ENCODE results near the gene DDX51.

Gene DDX51, protein sequence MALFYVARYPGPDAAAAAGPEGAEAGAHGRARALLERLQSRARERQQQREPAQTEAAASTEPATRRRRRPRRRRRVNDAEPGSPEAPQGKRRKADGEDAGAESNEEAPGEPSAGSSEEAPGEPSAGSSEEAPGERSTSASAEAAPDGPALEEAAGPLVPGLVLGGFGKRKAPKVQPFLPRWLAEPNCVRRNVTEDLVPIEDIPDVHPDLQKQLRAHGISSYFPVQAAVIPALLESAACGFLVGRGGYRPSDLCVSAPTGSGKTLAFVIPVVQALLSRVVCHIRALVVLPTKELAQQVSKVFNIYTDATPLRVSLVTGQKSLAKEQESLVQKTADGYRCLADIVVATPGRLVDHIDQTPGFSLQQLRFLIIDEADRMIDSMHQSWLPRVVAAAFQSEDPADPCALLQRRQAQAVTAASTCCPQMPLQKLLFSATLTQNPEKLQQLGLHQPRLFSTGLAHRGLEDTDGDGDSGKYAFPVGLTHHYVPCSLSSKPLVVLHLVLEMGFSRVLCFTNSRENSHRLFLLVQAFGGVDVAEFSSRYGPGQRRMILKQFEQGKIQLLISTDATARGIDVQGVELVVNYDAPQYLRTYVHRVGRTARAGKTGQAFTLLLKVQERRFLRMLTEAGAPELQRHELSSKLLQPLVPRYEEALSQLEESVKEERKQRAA

DNA sequence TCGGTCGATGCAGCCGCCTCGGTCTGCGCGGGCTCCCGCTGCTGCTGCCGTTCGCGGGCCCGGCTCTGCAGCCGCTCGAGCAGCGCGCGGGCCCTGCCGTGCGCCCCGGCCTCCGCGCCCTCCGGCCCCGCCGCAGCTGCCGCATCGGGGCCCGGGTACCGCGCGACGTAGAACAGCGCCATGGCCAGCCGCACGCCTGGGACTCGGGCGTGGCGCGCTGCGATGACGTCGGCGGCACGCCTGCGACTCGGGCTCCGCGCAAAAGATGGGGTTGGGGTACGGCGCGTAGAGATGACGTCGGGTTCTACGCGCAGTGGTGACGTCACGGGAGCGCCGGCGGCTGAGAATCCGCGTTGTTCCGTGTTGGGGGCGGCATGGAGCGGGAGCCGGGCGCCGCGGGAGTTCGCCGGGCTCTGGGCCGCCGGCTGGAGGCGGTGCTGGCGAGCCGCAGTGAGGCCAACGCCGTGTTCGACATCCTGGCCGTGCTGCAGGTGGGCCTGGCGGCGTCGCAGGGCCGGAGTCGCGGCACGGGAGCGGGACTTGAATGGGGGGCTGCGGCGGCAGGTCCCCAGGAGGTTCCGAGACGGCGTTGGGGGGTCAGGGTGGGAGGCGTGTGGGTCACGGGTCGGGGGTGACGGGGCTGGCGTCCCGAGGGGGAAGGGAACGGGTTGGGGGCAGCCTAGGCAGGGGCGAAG lies at the start of gene DDX51, which contains the start of gene NOC4L:
TSS of gene DDX51 (minus strand) at position 205 of the 695 bp plus-strand sequence. CDS start at position 182, 23 bp downstream.
TSS of gene NOC4L (plus strand) at position 343 of the 695 bp plus-strand sequence. CDS start at position 375, 32 bp downstream.
- DNase-seq, result peak; percentile 93

DNA sequence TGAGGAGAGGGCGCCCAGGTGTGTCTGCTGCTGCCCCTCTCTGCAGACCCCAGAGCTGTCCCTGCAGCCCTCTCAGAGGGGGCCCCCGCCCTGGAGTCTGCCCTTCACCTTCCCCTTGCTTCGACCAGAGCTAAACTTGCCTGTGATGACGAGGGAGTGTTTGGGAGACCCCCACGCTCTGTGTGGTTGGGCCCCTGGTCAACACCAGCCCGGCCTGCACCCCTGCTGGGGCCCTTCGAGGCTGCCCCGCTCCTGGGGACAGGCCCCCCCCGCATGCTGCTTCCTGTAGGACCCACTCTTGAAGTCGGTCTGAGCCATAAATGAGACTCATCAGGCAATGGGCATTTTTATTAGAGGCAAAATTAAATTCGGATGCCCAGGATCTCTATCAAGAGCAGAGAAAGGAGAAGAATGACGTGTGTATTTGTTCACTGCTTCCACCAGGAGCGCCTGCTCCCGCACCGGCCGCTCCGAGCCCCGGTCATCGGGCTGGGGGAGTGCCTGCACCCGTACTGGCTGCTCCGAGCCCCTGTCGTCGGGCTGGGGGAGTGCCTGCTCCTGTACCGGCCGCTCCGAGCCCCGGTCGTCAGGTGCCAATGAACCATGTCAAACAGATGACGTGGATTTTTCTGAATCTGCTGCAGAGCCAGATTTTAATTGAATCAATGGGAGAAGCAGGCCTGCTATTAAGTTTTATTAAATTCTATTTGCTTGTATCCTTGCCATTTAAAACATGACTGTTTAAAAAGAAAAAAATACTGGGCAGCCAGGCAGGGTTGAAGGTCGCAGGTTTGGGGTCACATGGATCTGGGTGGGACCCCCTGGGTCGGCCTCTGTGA lies 47.8 kb upstream of the DDX51 start:
- DNase-seq, result no peak

DNA sequence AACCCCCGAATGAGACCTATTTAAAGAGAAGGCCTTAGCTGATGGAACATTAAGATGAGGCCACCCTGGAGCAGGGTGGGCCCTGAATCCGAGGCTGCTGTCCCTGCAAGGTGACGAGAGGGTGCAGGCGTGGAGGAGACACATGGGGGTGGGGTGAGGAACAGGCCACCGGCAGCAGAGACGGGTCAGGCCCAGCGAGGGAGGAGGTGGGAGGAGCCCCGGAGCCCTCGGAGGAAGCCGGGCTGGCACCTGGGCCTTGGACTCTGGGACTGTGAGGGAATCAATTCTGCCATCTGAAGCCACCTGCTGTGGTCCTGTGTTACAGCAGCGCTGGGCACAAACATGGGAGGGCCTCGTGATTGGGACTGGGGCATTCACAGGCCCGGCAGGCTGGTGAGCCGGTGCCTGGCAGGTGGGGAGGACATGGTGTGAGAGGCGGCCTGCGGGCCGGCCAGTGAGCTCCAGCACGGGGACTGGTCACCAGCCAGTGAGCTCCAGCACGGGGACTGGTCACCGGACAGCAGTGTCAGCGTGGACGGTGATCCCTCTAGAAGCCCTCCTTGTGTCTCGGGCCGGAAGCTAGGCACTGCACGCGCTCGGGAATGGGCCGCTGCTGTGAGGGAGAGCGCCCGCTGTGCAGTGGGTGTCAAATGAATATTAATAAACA lies 46.8 kb upstream of the DDX51 start:
- DNase-seq, result no peak

DNA sequence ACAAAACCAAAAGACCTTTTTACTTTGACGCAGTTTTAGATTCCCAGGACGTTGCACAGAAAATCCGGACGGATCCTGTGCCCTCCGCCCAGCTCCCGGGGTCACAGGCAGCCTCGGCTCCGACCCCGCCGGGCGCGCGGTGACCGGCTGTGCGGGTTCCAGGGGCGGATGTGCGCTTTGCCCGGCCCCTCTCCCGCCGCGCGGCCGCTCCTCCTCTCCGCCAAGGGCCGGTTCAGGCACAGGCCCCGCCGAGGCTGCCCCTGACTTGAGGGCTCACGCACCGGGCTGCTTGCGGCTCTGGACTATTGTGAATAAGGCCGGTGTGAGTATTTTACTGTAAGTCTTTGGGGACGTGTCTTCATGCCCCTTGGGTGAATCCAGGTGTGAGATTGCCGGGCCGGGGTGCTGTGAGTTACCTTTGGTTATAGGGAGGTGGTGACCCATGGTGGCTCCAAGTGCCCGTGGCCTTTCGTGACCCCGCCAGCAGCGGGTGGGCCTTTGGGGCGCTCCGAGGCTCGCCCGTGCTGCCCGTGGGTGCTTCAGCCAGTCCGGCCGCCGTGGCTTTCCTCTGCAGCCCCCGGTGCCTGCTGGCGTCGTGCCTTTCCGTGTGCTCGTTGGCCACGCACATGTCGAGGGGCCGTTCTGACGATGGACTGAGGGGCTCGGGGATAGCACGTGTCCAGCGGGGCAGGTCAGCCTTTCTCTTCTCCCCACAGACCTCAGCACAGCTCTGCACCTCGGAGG lies 46.1 kb upstream of the DDX51 start:
- DNase-seq, result no peak

DNA sequence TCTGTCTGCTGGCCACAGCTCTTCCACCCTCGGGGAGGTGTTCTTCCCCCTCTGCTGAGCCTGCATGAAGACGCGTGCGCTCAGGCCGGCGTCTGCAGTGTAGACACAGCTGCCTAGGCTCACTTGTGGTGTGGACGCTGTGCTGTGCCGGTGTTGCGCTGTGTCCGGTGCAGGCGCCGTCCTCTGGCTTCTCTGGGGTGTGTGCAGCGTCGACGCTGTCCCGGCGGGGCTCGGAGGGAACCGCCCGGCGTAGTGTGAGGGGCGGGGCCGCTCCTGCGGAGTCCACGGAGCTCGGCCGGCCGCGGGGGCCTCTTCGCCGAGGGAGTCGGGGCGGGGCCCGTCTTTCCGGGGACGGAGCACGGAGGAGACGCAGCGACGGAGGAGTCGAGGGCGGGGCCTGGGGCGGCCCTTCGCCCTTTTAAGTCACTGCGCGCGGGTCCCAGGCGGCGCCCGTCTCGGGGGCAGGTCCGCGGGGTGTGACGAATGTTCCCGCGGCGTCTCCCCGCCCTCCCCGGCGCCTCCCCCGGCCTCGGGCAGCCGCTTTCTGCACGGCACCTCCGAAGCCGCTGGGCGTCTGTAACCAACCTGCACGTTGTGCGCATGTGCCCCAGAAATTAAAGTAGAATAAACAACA lies 45.4 kb upstream of the DDX51 start:
- peak; percentile 93 for DNase-seq

DNA sequence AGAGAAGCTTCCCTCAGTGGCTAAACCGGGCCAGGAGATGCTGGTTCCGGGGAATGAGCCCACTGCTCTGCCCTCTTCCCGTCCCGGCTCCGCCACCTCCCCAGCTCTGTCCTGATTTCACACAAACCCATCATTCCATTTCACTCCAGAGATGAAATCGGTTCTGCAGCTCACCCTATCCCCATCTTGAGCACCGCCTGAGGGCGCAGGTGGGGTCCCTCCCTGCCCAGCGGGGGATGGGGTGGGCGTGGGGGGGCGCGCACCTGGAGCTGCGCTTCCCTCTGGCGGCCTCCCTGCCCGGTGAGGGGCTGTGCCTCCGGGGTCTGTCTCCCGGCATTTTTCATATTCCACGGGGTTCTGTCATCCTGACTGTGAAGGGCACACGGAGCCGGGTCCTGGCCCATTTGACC lies 44.8 kb upstream of the DDX51 start:
- DNase-seq, result no peak

DNA sequence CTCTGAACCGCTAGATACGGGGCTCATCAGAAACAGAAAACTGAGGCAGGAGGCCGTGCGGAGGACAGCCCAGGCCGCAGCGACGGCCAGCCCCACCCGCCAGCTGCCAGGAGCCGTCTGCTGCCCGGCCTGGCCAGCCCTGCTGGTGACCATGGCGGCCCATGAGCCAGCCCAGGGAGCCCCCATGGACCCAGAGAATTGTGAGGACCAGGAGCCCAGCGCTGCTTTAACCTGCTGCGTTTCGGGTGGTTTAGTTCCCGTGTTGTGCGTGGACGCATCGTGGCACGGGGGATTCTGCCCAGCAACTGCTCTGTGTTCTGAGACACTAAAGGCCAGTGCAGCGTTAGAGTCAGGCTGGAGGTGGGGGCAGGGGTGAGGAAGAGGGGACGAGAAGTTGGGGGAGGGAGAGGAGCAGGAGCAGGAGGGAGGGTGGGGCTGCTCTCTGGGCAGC lies 44.4 kb upstream of the DDX51 start:
- no peak for DNase-seq

DNA sequence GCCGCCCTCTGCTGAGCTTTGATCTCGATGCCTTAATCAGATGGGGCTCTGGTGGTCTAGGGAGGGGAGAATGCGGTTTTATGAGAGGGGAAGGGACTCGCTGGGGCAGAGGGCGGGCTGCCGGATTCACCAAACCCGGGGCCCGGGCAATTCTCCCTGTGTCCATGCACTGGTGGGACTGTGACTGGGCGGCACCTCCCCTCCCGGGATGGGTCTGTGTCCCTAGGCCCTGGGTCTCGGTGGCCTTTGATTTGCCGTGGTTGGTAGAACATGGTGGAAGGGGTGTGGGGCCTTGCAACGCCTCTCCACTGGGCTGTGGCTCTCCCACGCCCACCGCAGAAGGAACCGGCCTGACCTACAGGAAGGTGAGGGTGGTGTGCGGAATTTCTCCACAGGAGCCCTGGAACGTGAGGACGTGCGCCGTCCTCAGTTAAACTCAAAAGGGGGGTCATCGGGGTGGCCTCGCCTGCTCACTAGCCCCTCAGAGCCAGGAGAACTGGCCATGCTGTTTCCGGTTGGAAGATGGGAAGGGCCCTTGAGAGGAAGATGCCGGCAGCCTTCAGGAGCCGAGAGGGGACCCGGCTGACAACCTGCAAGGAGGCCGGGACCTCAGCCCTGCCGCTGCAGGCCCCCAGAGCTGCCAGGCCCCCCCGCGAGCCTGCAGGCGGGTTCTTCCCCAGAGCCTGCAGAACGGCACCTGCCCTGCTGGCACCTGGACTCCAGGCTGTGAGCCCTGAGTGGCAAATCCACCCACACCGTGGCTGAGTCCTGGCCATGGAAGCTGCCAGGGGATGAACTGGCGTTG lies 43.7 kb upstream of the DDX51 start:
- no peak for DNase-seq

DNA sequence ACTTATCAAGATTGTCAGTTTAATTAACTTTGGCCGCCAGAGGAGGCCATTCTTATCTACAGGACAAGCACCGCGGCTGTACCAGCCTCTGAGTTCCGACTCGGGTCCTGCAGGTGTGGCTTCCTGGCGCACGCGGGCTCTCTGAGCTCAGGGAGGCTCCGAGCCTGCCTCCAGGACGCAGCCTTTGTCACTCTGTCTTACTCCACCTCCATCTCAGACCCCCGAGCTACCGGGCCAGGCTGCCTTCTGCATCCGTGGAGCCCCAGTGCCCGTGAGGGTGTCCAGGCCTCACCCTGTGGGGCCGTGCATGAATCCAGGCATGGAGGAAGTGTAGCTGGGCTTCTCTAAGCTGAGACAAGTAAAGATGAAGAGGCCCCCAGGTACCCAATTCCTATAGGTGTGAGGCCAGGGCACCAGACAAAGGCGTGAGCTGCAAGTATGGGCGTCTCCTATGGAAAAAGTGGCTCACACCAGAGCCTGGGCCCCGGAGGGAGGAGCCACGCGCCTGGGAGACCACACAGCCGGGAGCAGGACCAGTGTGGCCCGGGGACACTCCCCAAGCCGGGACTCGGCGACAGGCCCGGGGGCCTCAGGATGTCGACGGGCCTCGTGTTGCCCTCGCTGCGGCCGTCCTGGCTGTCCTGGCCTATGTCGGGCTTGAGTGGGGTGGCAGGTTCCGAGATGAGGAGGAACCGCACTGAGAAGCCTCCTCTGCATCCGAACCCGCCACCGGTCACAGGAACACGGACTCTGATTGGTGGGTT lies 42.9 kb upstream of the DDX51 start:
- no peak for DNase-seq

DNA sequence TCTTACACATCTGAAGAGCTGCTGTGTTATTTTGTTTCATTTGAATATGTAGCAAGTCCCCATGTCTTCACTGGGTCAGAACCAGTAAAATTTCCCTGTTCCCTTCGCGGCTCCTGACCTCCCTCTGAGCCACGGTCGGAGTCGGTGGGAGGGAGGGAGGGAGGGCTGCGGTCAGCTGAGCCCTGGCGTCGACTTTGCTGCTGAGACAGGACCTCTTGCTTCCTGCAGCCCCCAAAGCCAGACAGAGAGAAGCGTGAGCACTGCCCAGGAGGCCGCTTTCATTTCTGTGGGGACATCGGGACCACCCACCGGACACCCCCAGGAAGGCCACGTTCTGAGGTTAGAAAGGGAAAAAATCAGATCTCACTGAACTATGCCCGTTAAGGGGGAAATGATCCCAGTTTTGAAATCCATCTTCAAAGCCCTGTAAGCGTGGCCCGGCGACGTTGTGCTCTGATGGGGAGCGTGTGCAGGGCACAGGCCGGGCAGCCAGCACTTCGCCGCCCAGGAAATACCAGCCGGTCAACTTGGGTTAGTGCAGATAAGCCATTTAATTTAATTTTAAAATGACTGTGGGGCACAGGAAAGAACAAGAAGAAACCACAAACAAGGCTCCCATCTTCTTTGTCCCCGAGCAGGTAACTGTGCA lies 42.2 kb upstream of the DDX51 start:
- no peak for DNase-seq

DNA sequence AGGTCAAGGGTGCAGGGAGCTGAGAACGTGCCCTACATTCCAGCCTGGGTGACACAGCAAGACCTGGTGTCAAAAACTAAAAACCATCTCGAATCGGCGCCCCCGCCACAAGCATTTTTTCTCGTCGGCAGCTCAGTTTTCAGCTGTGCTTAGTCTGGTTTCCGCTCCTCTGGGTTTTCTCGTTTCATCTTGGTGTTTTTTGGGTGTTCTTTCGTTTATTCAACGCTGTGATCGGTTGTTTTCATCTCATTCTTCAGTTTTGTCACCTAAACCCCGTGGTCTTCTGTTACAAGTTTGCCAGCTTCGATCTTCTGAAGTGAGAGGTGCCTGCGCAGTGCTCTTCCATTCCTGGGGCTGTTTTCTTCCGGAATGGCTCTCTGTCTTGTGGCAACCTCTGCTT lies 41.6 kb upstream of the DDX51 start:
- DNase-seq, result no peak

DNA sequence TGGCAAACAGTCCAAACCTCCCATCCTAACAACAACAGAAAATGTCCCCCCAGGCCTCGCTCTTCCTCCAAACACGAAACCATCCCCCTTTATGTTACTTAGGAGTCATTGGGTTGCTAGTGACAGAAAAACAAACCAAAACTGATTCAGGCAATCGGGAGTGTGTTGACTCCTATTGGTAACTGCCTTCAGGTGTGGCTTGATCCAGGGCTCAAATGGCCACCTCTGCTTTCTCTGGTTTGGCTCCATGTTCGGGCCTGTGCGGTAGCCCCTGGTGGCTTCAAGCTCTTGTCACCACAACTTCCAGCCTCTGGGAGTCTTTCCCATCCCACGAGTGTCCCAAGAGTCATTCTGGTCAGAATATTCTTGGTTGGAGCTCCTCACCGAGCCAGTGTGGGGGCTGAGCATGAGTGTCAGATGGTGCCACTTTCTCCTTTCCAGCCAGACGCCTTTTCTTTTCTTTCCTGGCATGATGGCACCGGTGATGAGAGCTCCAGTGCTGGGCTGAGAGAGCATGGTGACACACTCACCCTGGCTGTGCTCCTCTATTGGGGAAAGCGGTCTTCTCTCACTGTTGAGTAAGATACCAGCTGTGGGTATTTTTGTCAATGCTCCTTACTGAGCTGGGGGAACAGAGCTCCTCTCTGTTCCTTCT lies 38.7 kb upstream of the DDX51 start:
- no peak for DNase-seq

DNA sequence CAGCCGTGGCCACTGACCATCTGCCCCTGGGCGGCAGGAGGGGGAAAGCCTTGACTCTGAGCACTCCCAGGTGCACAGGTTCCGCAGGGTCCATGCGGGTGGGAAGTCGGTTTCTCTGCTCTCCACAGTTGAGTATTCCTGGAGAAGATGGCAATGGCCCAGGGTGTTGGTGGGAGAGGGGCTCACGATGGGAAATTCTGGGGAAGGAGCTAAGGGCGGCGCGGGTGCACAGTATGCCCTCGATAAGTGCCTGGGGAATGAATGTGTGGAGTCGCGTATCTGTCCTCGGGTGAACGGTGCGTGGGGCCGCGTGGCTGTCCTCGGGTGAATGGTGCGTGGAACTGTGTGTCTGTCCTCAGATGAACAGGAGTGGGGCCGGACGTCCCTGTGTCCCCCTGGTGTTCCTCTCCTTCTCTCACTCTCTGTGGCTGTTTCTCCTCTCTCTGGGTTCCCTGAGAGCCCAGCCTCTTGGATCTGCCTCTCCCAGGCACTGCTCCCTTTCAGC lies 38.1 kb upstream of the DDX51 start:
- no peak for DNase-seq

DNA sequence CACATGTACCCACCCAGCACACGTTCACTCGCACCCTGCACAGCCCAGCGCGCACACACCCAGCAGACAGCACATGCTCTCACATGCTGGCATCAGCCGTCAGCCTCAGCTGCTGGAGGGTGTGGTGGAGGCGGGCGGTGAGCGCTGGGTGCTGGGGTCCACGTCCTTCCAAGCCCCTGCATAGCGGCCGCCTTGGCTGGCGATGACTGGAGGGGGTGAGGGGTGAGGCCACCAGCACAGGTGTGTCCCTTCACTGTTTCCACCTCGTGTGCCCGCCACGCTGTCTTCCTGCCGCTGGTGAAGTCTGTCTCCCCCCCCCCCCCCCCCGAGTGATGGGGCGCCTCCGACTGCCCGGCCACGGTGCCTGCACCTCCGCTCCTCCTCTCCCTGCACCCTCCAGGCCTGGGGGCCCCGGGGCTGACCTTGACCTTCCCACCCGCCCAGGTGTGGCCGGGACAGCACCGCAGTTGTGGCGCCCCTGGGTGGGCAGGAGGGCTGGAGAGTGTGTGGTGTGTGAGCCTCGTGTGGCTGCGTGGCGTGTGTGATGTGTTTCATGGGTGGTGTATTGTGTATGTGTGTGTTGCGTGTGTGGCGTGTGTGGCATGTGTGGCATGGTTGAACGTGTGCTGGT lies 37.6 kb upstream of the DDX51 start:
- no peak for DNase-seq

DNA sequence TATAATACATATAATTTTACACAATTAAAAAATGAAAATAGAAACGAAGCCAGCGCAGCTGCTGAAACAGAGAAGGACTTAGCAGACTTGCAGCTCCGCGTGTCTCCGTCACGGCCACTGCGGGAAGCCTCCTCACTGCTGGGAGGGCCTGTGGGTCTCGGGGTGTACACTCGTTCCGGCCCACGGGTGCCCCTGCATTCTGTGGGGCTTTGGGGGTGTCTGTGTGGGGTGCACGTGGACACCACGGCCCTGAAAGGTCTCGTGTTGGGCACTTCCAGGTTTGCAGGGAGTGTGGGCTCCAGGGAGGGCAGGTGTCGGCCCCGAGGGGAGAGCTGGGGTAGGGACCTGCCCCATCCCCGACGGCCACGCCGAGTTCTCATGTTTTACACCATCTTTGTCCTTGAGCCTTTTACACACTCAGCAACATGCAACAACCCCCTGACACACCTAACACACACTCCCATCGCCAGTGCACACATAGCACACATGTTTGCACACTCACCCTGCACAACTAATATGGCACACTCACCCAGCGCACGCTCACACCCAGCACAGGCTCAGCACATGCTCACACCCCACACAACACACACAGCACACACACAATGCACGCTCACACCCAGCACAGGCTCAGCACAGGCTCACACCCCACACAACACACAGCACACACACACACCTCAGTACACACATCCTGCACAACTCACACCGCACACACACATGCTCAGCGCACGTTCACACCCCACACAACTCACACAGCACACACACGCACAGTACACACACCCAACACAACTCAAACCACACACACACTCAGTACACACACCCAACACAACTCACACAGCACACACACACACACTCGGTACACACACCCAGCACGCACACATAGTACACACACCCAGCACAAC lies 36.8 kb upstream of the DDX51 start:
- DNase-seq, result no peak

Data from stimulated activated CD4-positive, alpha-beta T cell treated with anti-CD3 and anti-CD28 coated beads, Interleukin-1b, Interleukin-23, amount 100 ng/mL, for 48 hours (primary cell).